A673 (cell line): ENCODE measurements around the gene POLR1E.

ENCODE experiments used
- CTCF ChIP-seq: fragments of 300-800, 200-600 bp; sonication (generic); conservative IDR thresholded peaks from 2 replicates; pipeline ENCODE4 v1.5.1; 2017; ENCODE audit warnings: low read depth, mild to moderate bottlenecking, antibody characterized with exemption, low read length, moderate library complexity, mixed read lengths
- EZH2 ChIP-seq: fragments of 200-600 bp; sonication (generic); IDR thresholded peaks from 2 replicates; pipeline ENCODE4 v1.6.1; 2017; ENCODE audit warnings: borderline replicate concordance, low read depth, mild to moderate bottlenecking, mixed read lengths, antibody characterized with exemption, low read length; ENCODE audit not compliant: poor library complexity, severe bottlenecking

DNA sequence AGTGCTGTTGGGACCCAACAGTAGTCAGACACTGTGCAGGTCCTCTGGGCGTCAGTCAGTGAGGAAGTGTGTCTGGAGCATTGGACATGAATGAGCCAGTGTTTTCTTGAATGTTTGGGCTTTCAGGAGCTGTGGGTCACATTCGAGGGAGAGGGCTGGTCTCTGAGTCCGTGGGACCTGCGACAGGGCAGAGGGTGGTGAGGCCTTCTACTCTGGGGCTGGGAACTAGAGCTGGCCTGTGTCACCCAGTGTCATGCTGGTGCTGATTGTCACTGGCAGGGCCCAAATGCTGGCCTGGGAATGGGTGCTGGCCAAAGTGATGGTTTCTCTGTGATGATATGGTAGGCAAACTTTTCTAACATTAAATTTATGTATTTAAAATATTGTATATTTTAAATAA lies 10.3 kb downstream of the POLR1E start:
- no peak for TF ChIP-seq CTCF
- TF ChIP-seq EZH2 = no peak
